Natural killer cell (primary cell): Measurements from ENCODE around the gene TSC1. TPM values are rescaled to one million over a fixed set of nuclear protein-coding genes. Genes with fewer than 3 reads are reported as not detected.

Source experiments
- ATAC-seq, 3 donors: fragments of 150-1000 bp in 2 of 3; fragments of 200-7000 bp in 1 of 3; cut with Tn5 transposase; 1 replicate in 1 of 3; 2 replicates in 2 of 3; pipeline ENCODE4 v1.10.0; 2021; ENCODE audit warnings: mild to moderate bottlenecking in 2 of 3, moderate library complexity in 2 of 3
- DNase-seq, 2 donors: peaks; one replicate each; pipeline versions ENCODE4 v3.0.0 to v3.0.0-alpha.2; 2013 to 2021; ENCODE audit warnings: mixed read lengths in 1 of 2
- H3K27ac ChIP-seq: one replicate; pipeline ENCODE4 v1.5.1; 2013; ENCODE audit warnings: mild to moderate bottlenecking, low read length
- H3K27me3 ChIP-seq: one replicate; pipeline ENCODE4 v1.6.1; 2013; ENCODE audit warnings: low read length; ENCODE audit not compliant: control insufficient read depth, insufficient read depth
- H3K36me3 ChIP-seq: one replicate; pipeline ENCODE4 v1.6.1; 2013; ENCODE audit warnings: low read length; ENCODE audit not compliant: control insufficient read depth, insufficient read depth
- H3K4me1 ChIP-seq: one replicate; pipeline ENCODE4 v1.6.1; 2013; ENCODE audit warnings: low read length; ENCODE audit not compliant: control insufficient read depth, insufficient read depth
- H3K4me3 ChIP-seq: one replicate; pipeline ENCODE4 v1.5.1; 2013; ENCODE audit warnings: low read length
- H3K9me3 ChIP-seq: one replicate; pipeline ENCODE4 v1.6.1; 2013; ENCODE audit warnings: low read length; ENCODE audit not compliant: control insufficient read depth, insufficient read depth
- H3K27ac Mint-ChIP-seq, 2 donors: one replicate each; pipeline ENCODE4 v1.8.0; 2022; ENCODE audit warnings: mild to moderate bottlenecking in 2 of 2, mixed read lengths in 2 of 2, moderate library complexity in 1 of 2
- H3K27me3 Mint-ChIP-seq, 2 donors: one replicate each; pipeline ENCODE4 v1.8.0; 2022; ENCODE audit warnings: low read depth in 2 of 2, mixed read lengths in 2 of 2
- H3K36me3 Mint-ChIP-seq: one replicate; pipeline ENCODE4 v1.8.0; 2022; ENCODE audit warnings: mixed read lengths
- H3K4me1 Mint-ChIP-seq, 2 donors: one replicate each; pipeline ENCODE4 v1.8.0; 2022; ENCODE audit warnings: mixed read lengths in 2 of 2
- H3K4me3 Mint-ChIP-seq: one replicate; pipeline ENCODE4 v1.8.0; 2022; ENCODE audit warnings: mild to moderate bottlenecking, moderate library complexity, mixed read lengths
- H3K9me3 Mint-ChIP-seq, 2 donors: one replicate each; pipeline ENCODE4 v1.8.0; 2022; ENCODE audit warnings: mixed read lengths in 2 of 2
- WGBS: methylation state at CpG from one replicate; pipeline ENCODE4 v1.1.7; 2013; ENCODE audit warnings: missing lambda C conversion rate; ENCODE audit not compliant: insufficient coverage; 5-methylcytosine and 5-hydroxymethylcytosine counted together
- intact Hi-C: fragments of 100-400 bp; cut with micrococcal nuclease; formaldehyde crosslinking; loops from one replicate; pipeline ENCODE4 v1.14.2; 2022
- total RNA-seq, 4 donors: library from RNA; stranded (reverse); fragments of 120-200 nt in 1 of 4; gene quantifications; one replicate each; pipeline versions ENCODE4 v1.2.3 to v1.2.4, GENCODE V29; 2013 to 2022
- TF ChIP-seq, protein P1 (sequence below): fragments of 200-600 bp; IDR thresholded peaks from one replicate; pipeline ENCODE4 v1.8.0; 2022; ENCODE audit warnings: antibody characterized with exemption

TSC1 gene
- total RNA-seq, 3 donors from 2014 or later (not counting 1 experiment from before 2014, with no cell fraction given): 58.0 to 73.5 (median 63.3) TPM

DNA sequence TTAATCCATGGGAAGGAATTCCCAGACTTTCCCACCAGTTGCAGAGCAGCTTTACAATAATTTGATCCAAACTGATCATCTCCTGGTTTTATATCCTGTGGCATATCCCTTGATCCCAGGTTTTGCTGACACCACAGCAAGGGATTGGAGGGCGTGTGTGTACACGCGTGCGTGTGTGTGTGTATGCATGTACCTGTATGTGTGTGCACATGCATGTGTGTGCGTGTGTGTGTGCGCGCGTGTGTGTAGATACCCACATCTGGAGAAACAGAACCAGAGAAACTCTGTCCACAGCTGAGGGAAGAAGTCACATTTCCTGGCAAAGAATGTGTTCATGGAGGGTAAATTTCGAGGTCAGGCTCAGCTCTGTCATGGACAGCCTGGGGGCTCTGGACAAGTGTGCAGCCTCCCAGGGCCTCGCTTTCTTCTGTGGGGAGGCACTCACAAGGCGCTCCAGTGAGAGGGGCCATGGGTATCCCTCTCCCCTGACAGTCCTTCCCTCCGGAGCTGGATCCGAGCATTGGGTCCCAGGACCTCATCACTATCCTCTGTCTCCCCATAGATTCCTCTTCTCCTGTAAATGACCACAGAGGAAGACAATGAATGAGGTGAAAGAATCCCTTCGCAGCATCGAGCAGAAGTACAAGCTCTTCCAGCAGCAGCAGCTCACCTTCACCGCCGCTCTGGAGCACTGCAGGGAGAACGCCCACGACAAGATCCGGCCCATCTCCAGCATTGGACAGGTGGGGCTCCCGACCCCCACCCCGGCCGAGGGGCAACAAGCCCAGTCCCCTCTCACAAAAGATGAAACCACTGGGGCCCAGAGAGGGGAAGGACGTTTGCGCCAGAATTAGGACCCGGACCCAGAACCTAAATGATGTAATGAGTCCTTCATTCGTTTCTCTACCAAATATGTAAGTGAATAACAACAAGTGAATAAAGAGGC, 60.8 kb downstream of the TSC1 start:
- no peak overlapping the region for H3K4me3 ChIP-seq

DNA sequence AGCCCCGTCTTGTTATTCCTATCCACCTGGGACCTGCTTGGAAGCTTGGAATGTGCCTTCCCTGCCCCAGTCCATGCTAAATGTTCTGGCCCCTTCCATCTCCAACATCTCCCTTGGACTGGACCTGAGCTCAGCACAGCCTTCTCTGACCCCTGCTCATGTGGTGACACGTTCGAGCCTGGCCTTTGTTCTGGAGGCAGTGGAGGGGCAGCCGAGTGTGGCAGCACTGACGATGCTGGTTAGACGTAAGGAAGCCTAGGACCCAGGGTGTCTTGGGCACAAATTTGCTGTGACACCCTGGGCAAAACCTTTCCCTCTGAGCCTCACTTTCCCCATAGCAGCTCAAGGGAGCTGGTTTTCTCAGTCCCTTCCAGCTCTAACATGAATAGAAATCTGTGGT, 61.8 kb downstream of the TSC1 start:
- Histone ChIP-seq H3K9me3 (no peaks in the 10 kb centered on the region), H3K36me3 (no peaks in the 10 kb centered on the region), H3K4me1 (peaks cover 60% of the 10 kb centered on the region), H3K27me3 (no peaks in the 10 kb centered on the region), H3K27ac (no peak overlapping the region), H3K4me3 (no peak overlapping the region)
- Mint-ChIP-seq H3K27ac (no peak overlapping the region), H3K4me1 (peaks cover 15 to 24% of the 10 kb centered on the region in 2 donors), H3K36me3 (no peaks in the 10 kb centered on the region), H3K9me3 (no peaks in the 10 kb centered on the region), H3K4me3 (no peak overlapping the region), H3K27me3 (no peaks in the 10 kb centered on the region)
- DNase-seq (no peak), ATAC-seq (no peak)
- intact Hi-C loops: no loop called here
- TF ChIP-seq, protein P1, sequence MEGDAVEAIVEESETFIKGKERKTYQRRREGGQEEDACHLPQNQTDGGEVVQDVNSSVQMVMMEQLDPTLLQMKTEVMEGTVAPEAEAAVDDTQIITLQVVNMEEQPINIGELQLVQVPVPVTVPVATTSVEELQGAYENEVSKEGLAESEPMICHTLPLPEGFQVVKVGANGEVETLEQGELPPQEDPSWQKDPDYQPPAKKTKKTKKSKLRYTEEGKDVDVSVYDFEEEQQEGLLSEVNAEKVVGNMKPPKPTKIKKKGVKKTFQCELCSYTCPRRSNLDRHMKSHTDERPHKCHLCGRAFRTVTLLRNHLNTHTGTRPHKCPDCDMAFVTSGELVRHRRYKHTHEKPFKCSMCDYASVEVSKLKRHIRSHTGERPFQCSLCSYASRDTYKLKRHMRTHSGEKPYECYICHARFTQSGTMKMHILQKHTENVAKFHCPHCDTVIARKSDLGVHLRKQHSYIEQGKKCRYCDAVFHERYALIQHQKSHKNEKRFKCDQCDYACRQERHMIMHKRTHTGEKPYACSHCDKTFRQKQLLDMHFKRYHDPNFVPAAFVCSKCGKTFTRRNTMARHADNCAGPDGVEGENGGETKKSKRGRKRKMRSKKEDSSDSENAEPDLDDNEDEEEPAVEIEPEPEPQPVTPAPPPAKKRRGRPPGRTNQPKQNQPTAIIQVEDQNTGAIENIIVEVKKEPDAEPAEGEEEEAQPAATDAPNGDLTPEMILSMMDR: no peak
- 82% methylated on average over 6 of the region's 6 CpGs for WGBS

More for the DNA sequence above, 60.8 kb downstream of the TSC1 start:
- Mint-ChIP-seq H3K27me3 (no peaks in the 10 kb centered on the region), H3K36me3 (no peaks in the 10 kb centered on the region), H3K4me3 (no peak overlapping the region), H3K27ac (no peak overlapping the region), H3K4me1 (peaks cover 15 to 25% of the 10 kb centered on the region in 2 donors), H3K9me3 (no peaks in the 10 kb centered on the region)
- Histone ChIP-seq H3K27me3 (no peaks in the 10 kb centered on the region), H3K27ac (no peak overlapping the region), H3K9me3 (no peaks in the 10 kb centered on the region), H3K4me1 (peaks cover 64% of the 10 kb centered on the region), H3K36me3 (no peaks in the 10 kb centered on the region)
- TF ChIP-seq, protein P1: no peak
- intact Hi-C loops: no loop called here
- 97% methylated on average over 26 of the region's 27 CpGs for WGBS
- no peak for DNase-seq
- ATAC-seq: no peak

DNA sequence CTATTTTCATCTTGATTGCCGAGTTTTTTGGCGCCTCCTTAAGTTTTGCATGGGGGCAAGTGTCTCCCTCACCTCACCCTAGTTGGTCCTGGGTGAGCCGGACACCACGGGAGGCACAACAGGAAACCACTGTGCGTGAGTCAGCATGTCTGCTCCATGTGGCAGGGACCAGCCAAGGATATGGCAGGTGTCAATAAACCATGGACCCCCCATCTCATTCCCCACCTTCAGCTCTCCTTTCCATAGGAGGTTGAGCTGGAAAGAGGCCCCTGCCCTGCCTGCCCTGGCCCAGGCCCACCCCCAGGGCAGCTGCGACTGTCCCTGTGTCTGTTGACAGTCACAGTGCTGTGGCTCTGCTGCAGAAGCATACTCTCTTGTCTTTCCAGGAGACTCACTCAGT, 62.6 kb downstream of the TSC1 start:
- Histone ChIP-seq H3K9me3 (no peaks in the 10 kb centered on the region), H3K36me3 (no peaks in the 10 kb centered on the region), H3K4me1 (peaks cover 57% of the 10 kb centered on the region), H3K27ac (no peak overlapping the region), H3K4me3 (no peak overlapping the region), H3K27me3 (no peaks in the 10 kb centered on the region)
- WGBS: 38% methylated on average over 6 of the region's 6 CpGs
- TF ChIP-seq, protein P1: no peak
- Mint-ChIP-seq H3K36me3 (no peaks in the 10 kb centered on the region), H3K9me3 (no peaks in the 10 kb centered on the region), H3K4me3 (no peak overlapping the region), H3K27me3 (no peaks in the 10 kb centered on the region), H3K4me1 (peaks cover 15 to 24% of the 10 kb centered on the region in 2 donors), H3K27ac (no peak overlapping the region)
- intact Hi-C loops: no loop called here
- ATAC-seq: no peak
- DNase-seq: no peak
